RWPE2 (cell line): ENCODE measurements around the gene PES1.

Source experiments
- ATAC-seq: fragments of 200-7000 bp; cut with Tn5 transposase; 3 replicates; pipeline ENCODE4 v1.9.1; 2021; ENCODE audit warnings: low read depth
- DNase-seq: peaks from one replicate; pipeline ENCODE4 v3.0.0-alpha.2; 2020; ENCODE audit warnings: low spot score
- H3K27ac ChIP-seq: fragments of 450-650 bp; 2 replicates; pipeline ENCODE4 v1.5.1; 2017; ENCODE audit warnings: mild to moderate bottlenecking; ENCODE audit not compliant: poor library complexity, severe bottlenecking
- H3K27me3 ChIP-seq: fragments of 250-450 bp; sonication (Bioruptor Pico); 2 replicates; pipeline ENCODE4 v1.5.1; 2021; ENCODE audit warnings: mild to moderate bottlenecking, moderate library complexity; ENCODE audit not compliant: insufficient read depth, poor library complexity, severe bottlenecking
- H3K36me3 ChIP-seq: fragments of 250-450 bp; sonication (Bioruptor Pico); 2 replicates; pipeline ENCODE4 v1.5.1; 2020; ENCODE audit warnings: low read depth, mild to moderate bottlenecking, moderate library complexity
- H3K4me1 ChIP-seq: fragments of 250-450 bp; sonication (Bioruptor Pico); 2 replicates; pipeline ENCODE4 v1.5.1; 2021; ENCODE audit warnings: mild to moderate bottlenecking, moderate library complexity; ENCODE audit not compliant: insufficient read depth, poor library complexity, severe bottlenecking
- H3K4me3 ChIP-seq: fragments of 250-450 bp; sonication (Bioruptor Pico); 2 replicates; pipeline ENCODE4 v1.5.1; 2021; ENCODE audit warnings: mild to moderate bottlenecking, moderate library complexity; ENCODE audit not compliant: severe bottlenecking
- H3K9me3 ChIP-seq: fragments of 250-450 bp; sonication (Bioruptor Pico); 2 replicates; pipeline ENCODE4 v1.5.1; 2021; ENCODE audit warnings: mild to moderate bottlenecking, moderate library complexity; ENCODE audit not compliant: severe bottlenecking
- CTCF ChIP-seq: fragments of 450-650 bp; IDR thresholded peaks from one replicate; pipeline ENCODE4 v1.5.1; 2017; ENCODE audit warnings: mild to moderate bottlenecking, moderate library complexity; ENCODE audit not compliant: poor library complexity, severe bottlenecking

PES1 gene

GRCh38 chr22:30559889-30560288 is 31.8 kb downstream of the PES1 start:
- ATAC-seq = no peak
- no peaks in the 10 kb centered on the region for H3K4me1 ChIP-seq
- no peak for DNase-seq
- no peak for TF ChIP-seq CTCF
- H3K4me3 ChIP-seq = no peak overlapping the region
- H3K27ac ChIP-seq = no peak overlapping the region
- H3K9me3 ChIP-seq = no peaks in the 10 kb centered on the region
- no peaks in the 10 kb centered on the region for H3K27me3 ChIP-seq
- no peaks in the 10 kb centered on the region for H3K36me3 ChIP-seq

GRCh38 chr22:30557243-30557642 is 34.5 kb downstream of the PES1 start:
- H3K9me3 ChIP-seq = no peaks in the 10 kb centered on the region
- no peak overlapping the region for H3K4me3 ChIP-seq
- no peaks in the 10 kb centered on the region for H3K4me1 ChIP-seq
- H3K27ac ChIP-seq = no peak overlapping the region
- TF ChIP-seq CTCF = no peak
- no peak for DNase-seq
- no peaks in the 10 kb centered on the region for H3K27me3 ChIP-seq
- no peaks in the 10 kb centered on the region for H3K36me3 ChIP-seq
- no peak for ATAC-seq

- ATAC-seq (0 out of 3 replicates have a peak, but pooled peaks have one; percentile 23), DNase-seq (no peak)
- Histone ChIP-seq H3K4me1 (no peaks in the 10 kb centered on the region), H3K4me3 (no peak overlapping the region), H3K27ac (no peak overlapping the region), H3K36me3 (no peaks in the 10 kb centered on the region), H3K27me3 (no peaks in the 10 kb centered on the region), H3K9me3 (no peaks in the 10 kb centered on the region)
- no peak for TF ChIP-seq CTCF
Observed at GRCh38 chr22:30556388-30556787, 35.3 kb downstream of the PES1 start.

GRCh38 chr22:30555282-30556210 is 36.2 kb downstream of the PES1 start:
- Histone ChIP-seq H3K4me1 (no peaks in the 10 kb centered on the region), H3K27me3 (no peaks in the 10 kb centered on the region), H3K9me3 (no peaks in the 10 kb centered on the region), H3K27ac (no peak overlapping the region), H3K4me3 (no peak overlapping the region), H3K36me3 (no peaks in the 10 kb centered on the region)
- TF ChIP-seq CTCF = no peak
- no peak for DNase-seq
- no peak for ATAC-seq

- no peak overlapping the region for H3K4me3 ChIP-seq
- H3K9me3 ChIP-seq = no peaks in the 10 kb centered on the region
- no peak for DNase-seq
- no peak for TF ChIP-seq CTCF
- H3K36me3 ChIP-seq = no peaks in the 10 kb centered on the region
- H3K4me1 ChIP-seq = no peaks in the 10 kb centered on the region
- no peak overlapping the region for H3K27ac ChIP-seq
- H3K27me3 ChIP-seq = no peaks in the 10 kb centered on the region
- ATAC-seq = no peak
Observed at GRCh38 chr22:30553971-30554370, 37.7 kb downstream of the PES1 start.
